Hematopoietic multipotent progenitor cell (in vitro differentiated cells): ENCODE results near the gene LTA4H. TPM values are rescaled to one million over a fixed set of nuclear protein-coding genes. Genes with fewer than 3 reads are reported as not detected.
A peak's percentile ranks its signal among the peaks of the same experiment; 100 is the strongest.

Source experiments
- DNase-seq, 3 donors: peaks; one replicate each; pipeline ENCODE4 v3.0.0-alpha.2; 2011 to 2015; ENCODE audit warnings: low read depth in 2 of 3, low spot score in 2 of 3
- total RNA-seq: library from RNA; depleted of rRNA; stranded (reverse); fragments of >200 nt; gene quantifications from one replicate; pipeline ENCODE4 v1.2.3, GENCODE V29; 2012

The LTA4H gene
- total RNA-seq, 1 donor: 101 TPM

GRCh38 chr12:95966287-95966870 lies 69.0 kb downstream of the LTA4H start:
- DNase-seq: no peak

GRCh38 chr12:95963096-95963495 lies 72.3 kb downstream of the LTA4H start:
- peak in 2 of 3 donors; percentile 32 to 49 for DNase-seq

- DNase-seq: no peak
These were observed 73.2 kb downstream of the LTA4H start for GRCh38 chr12:95962222-95962621.

- no peak for DNase-seq
These were observed 75.1 kb downstream of the LTA4H start for GRCh38 chr12:95960241-95960640.

GRCh38 chr12:95959107-95959506 lies 76.3 kb downstream of the LTA4H start:
- DNase-seq: peak in 2 of 3 donors; percentile 24 to 54

- no peak for DNase-seq
These were observed 78.7 kb downstream of the LTA4H start for GRCh38 chr12:95956557-95957145.

GRCh38 chr12:95955549-95956159 lies 79.7 kb downstream of the LTA4H start:
- DNase-seq: no peak

GRCh38 chr12:95953000-95953399 lies 82.4 kb downstream of the LTA4H start:
- DNase-seq: no peak

- peak in 1 of 3 donors; percentile 6 for DNase-seq
These were observed 83.9 kb downstream of the LTA4H start for GRCh38 chr12:95951515-95951914.

Other genes with a start within 250 kb of the LTA4H start
- under 0.01 TPM for gene NTN4, start 244.8 kb downstream of the LTA4H start, total RNA-seq
- gene SNRPF, start 176.6 kb downstream of the LTA4H start, total RNA-seq: 10.2 TPM
- under 0.01 TPM for gene CCDC38, start 93.0 kb downstream of the LTA4H start, total RNA-seq
- 0.81 TPM for gene AMDHD1, start 92.3 kb downstream of the LTA4H start, total RNA-seq
- gene HAL, start 39.2 kb downstream of the LTA4H start, total RNA-seq: 3.2 TPM
- 26.1 TPM for gene ELK3, start 158.8 kb upstream of the LTA4H start, total RNA-seq